WTC11 (cell line): Measurements from ENCODE around the gene CACNB1.

Source experiments
- CREM ChIP-seq: sonication (generic); formaldehyde crosslinking; IDR thresholded peaks from 2 replicates; pipeline ENCODE4 v1.8.1; 2022; ENCODE audit warnings: mild to moderate bottlenecking, missing genetic modification reagents, moderate library complexity
- CTCF ChIP-seq: fragments of 200-600 bp; IDR thresholded peaks from 2 replicates; pipeline ENCODE4 v1.8.0; 2022; ENCODE audit warnings: antibody characterized with exemption
- ELF4 ChIP-seq: sonication (generic); formaldehyde crosslinking; IDR thresholded peaks from 2 replicates; pipeline ENCODE4 v1.8.1; 2022; ENCODE audit warnings: low read depth, mild to moderate bottlenecking, moderate library complexity, missing genetic modification reagents
- ETV6 ChIP-seq: sonication (generic); formaldehyde crosslinking; IDR thresholded peaks from 2 replicates; pipeline ENCODE4 v1.8.1; 2022; ENCODE audit warnings: mild to moderate bottlenecking, missing genetic modification reagents
- FOXK1 ChIP-seq: sonication (generic); formaldehyde crosslinking; IDR thresholded peaks from 2 replicates; pipeline ENCODE4 v1.8.0; 2022; ENCODE audit warnings: mild to moderate bottlenecking, moderate library complexity, missing genetic modification reagents
- MYBL2 ChIP-seq: sonication (generic); formaldehyde crosslinking; IDR thresholded peaks from 2 replicates; pipeline ENCODE4 v1.8.1; 2023; ENCODE audit warnings: mild to moderate bottlenecking, moderate library complexity, missing genetic modification reagents
- NFYB ChIP-seq: sonication (generic); formaldehyde crosslinking; conservative IDR thresholded peaks from 2 replicates; pipeline ENCODE4 v1.8.0; 2022; ENCODE audit warnings: low read depth, missing genetic modification reagents
- NR1H2 ChIP-seq: sonication (generic); formaldehyde crosslinking; IDR thresholded peaks from 2 replicates; pipeline ENCODE4 v1.9.0; 2021; ENCODE audit warnings: mild to moderate bottlenecking, moderate library complexity, missing genetic modification reagents
- TCF7 ChIP-seq: sonication (generic); formaldehyde crosslinking; IDR thresholded peaks from 2 replicates; pipeline ENCODE4 v1.8.0; 2022; ENCODE audit warnings: mild to moderate bottlenecking, low read depth, missing genetic modification reagents, moderate library complexity
- ZSCAN18 ChIP-seq: fragments of 250-450 bp; sonication (Bioruptor Pico); IDR thresholded peaks from 2 replicates; pipeline ENCODE4 v2.1.2; 2022; ENCODE audit warnings: mild to moderate bottlenecking, moderate library complexity
- TF ChIP-seq, protein P1 (sequence below): sonication (generic); formaldehyde crosslinking; IDR thresholded peaks from 2 replicates; pipeline ENCODE4 v1.8.0; 2022; ENCODE audit warnings: mild to moderate bottlenecking, missing genetic modification reagents
- TF ChIP-seq, protein P2 (sequence below): sonication (generic); formaldehyde crosslinking; IDR thresholded peaks from 2 replicates; pipeline ENCODE4 v1.8.0; 2022; ENCODE audit warnings: mild to moderate bottlenecking, missing genetic modification reagents
- TF ChIP-seq, protein P3 (sequence below): sonication (generic); formaldehyde crosslinking; IDR thresholded peaks from 2 replicates; pipeline ENCODE4 v1.8.1; 2022; ENCODE audit warnings: missing genetic modification reagents, borderline replicate concordance

GRCh38 chr17:39166437-39167335 is 30.8 kb downstream of the CACNB1 start:
- no peak for TF ChIP-seq ETV6 (CRISPR knock-in tag)
- no peak for TF ChIP-seq CTCF
- TF ChIP-seq MYBL2 (CRISPR knock-in tag): no peak
- no peak for TF ChIP-seq NFYB
- TF ChIP-seq, protein P1, sequence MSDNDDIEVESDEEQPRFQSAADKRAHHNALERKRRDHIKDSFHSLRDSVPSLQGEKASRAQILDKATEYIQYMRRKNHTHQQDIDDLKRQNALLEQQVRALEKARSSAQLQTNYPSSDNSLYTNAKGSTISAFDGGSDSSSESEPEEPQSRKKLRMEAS (CRISPR knock-in tag): no peak
- no peak for TF ChIP-seq ELF4 (CRISPR knock-in tag)
- no peak for TF ChIP-seq NR1H2 (CRISPR knock-in tag)
- TF ChIP-seq TCF7: no peak
- no peak for TF ChIP-seq ZSCAN18 (CRISPR knock-in tag)
- no peak for TF ChIP-seq CREM (CRISPR knock-in tag)
- TF ChIP-seq FOXK1 (CRISPR knock-in tag): no peak
- TF ChIP-seq, protein P2, sequence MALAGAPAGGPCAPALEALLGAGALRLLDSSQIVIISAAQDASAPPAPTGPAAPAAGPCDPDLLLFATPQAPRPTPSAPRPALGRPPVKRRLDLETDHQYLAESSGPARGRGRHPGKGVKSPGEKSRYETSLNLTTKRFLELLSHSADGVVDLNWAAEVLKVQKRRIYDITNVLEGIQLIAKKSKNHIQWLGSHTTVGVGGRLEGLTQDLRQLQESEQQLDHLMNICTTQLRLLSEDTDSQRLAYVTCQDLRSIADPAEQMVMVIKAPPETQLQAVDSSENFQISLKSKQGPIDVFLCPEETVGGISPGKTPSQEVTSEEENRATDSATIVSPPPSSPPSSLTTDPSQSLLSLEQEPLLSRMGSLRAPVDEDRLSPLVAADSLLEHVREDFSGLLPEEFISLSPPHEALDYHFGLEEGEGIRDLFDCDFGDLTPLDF (CRISPR knock-in tag): no peak
- TF ChIP-seq, protein P3, sequence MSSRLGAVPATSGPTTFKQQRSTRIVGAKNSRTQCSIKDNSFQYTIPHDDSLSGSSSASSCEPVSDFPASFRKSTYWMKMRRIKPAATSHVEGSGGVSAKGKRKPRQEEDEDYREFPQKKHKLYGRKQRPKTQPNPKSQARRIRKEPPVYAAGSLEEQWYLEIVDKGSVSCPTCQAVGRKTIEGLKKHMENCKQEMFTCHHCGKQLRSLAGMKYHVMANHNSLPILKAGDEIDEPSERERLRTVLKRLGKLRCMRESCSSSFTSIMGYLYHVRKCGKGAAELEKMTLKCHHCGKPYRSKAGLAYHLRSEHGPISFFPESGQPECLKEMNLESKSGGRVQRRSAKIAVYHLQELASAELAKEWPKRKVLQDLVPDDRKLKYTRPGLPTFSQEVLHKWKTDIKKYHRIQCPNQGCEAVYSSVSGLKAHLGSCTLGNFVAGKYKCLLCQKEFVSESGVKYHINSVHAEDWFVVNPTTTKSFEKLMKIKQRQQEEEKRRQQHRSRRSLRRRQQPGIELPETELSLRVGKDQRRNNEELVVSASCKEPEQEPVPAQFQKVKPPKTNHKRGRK (CRISPR knock-in tag): no peak
